A549 treated with RU486 at 1 μM for 4 hours (cell line): ENCODE measurements around the gene PRR14L. TPM values are rescaled to one million over a fixed set of nuclear protein-coding genes. Genes with fewer than 3 reads are reported as not detected.

Source experiments
- total RNA-seq: library from RNA; stranded (reverse); fragments of 200-300 nt; extraction: Qiagen RNA extraction; gene quantifications from 5 replicates; pipeline ENCODE4 v1.2.3, GENCODE V29; 2022; ENCODE audit warnings: low read depth

PRR14L gene
- total RNA-seq, result 6.3 to 8.1 TPM (median 6.7 TPM) in 5 replicates

GRCh38 chr22:31749636-31750364 is at the start of gene PRR14L:
Gene PRR14L (minus strand): TSS chr22:31750132. CDS start chr22:31738860, 11,272 bp downstream.

GRCh38 chr22:31753634-31754501 is 3.9 kb upstream of the PRR14L start, which contains the start of gene DEPDC5:
Gene DEPDC5 (plus strand): TSS chr22:31754019. CDS start chr22:31754922, 903 bp downstream.

GRCh38 chr22:31661851-31662667 is 87.9 kb downstream of the PRR14L start, which contains the start of gene PISD:
Gene PISD (minus strand): TSS chr22:31662215. CDS start chr22:31662208, 7 bp downstream.

Other genes with a start within 250 kb of the PRR14L start
- 21.6 to 31.1 TPM (median 29.0 TPM) in 5 replicates for gene PISD, start 87.9 kb downstream of the PRR14L start, total RNA-seq
- gene DEPDC5, start 3.9 kb upstream of the PRR14L start, total RNA-seq, result 3.9 to 5.0 TPM (median 4.1 TPM) in 5 replicates
- 117 to 152 TPM (median 141 TPM) in 5 replicates for gene YWHAH, start 194.4 kb upstream of the PRR14L start, total RNA-seq